Measurements from ENCODE around the gene MECP2. TPM values are rescaled to one million over a fixed set of nuclear protein-coding genes. Genes with fewer than 3 reads are reported as not detected.
A peak's percentile ranks its signal among the peaks of the same experiment; 100 is the strongest.

MECP2 gene
- total and polyA plus RNA-seq, 2 of the 13 experiments (the other 11 are each of a cell fraction or from before 2014, with no cell fraction given): 7.9 to 18.1 TPM

GRCh38 chrX:154038656-154039055, 58.9 kb downstream of the MECP2 start:
- Histone ChIP-seq H3K9ac (ENCODE audit: insufficient read depth, low read depth, low read length) (no peak overlapping the region), H4K20me1 (ENCODE audit: insufficient read depth, low read length) (no peaks in the 10 kb centered on the region)
- CTCF ChIA-PET (ENCODE audit: low intra/inter-chr PET ratio, low total read pairs): no interaction called here

More at GRCh38 chrX:154038656-154039055, 58.9 kb downstream of the MECP2 start:
- in situ Hi-C loops (cut with HindIII; ENCODE audit: extremely low pct_ligation_motif_present, low pct_unique_long_range_greater_than_20kb): no loop called here
- WGBS (ENCODE audit: low lambda C conversion rate): 94% methylated on average over 4 of the region's 5 CpGs
- Histone ChIP-seq H3K4me3 (replicated peaks in 1 of 3; ENCODE audit: insufficient read depth in 1 of 3, low read depth in 2 of 3, low read length in 3 of 3) (no peak overlapping the region), H3K36me3 (replicated peaks in 1 of 2; ENCODE audit: control insufficient read depth in 1 of 2, insufficient read depth in 2 of 2, low read length in 2 of 2) (no peaks in the 10 kb centered on the region; a peak in 2 of 5 replicates), H2AFZ (ENCODE audit: low read length) (no peak overlapping the region), H3K9me3 (ENCODE audit: low read length) (no peaks in the 10 kb centered on the region), H3K27me3 (ENCODE audit: control insufficient read depth in 1 of 2, insufficient read depth in 2 of 2, low read length in 2 of 2) (no peaks in the 10 kb centered on the region), H3K4me1 (ENCODE audit: insufficient read depth, low read length) (peaks cover 37% of the 10 kb centered on the region), H3K27ac (ENCODE audit: extremely low read length, insufficient read depth, low read length) (no peak overlapping the region), H3K79me2 (ENCODE audit: insufficient read depth, low read length) (peaks cover 14% of the 10 kb centered on the region), H3K4me2 (ENCODE audit: low read depth, low read length) (no peak overlapping the region)
- no peak for ATAC-seq
- BruUV-seq (replicated peaks): no TSS peak
- POLR2A ChIA-PET: no interaction called here
- DNase-seq (ENCODE audit: low spot score): no peak
- intact Hi-C loops (cut with micrococcal nuclease; ENCODE audit: unreplicated experiment): no loop called here
- FAIRE-seq: peak; percentile 23
- TF ChIP-seq GABPB1 (CRISPR knock-in tag; IDR thresholded peaks at IDR 0.05) (no peak), ZNF569 (CRISPR knock-in tag; IDR thresholded peaks at IDR 0.05; ENCODE audit: borderline replicate concordance) (no peak), MIER3 (CRISPR knock-in tag; IDR thresholded peaks at IDR 0.05; ENCODE audit: borderline replicate concordance) (no peak), MEIS1 (CRISPR knock-in tag; IDR thresholded peaks at IDR 0.05; ENCODE audit: borderline replicate concordance) (no peak)
- TF ChIP-seq, protein P1, sequence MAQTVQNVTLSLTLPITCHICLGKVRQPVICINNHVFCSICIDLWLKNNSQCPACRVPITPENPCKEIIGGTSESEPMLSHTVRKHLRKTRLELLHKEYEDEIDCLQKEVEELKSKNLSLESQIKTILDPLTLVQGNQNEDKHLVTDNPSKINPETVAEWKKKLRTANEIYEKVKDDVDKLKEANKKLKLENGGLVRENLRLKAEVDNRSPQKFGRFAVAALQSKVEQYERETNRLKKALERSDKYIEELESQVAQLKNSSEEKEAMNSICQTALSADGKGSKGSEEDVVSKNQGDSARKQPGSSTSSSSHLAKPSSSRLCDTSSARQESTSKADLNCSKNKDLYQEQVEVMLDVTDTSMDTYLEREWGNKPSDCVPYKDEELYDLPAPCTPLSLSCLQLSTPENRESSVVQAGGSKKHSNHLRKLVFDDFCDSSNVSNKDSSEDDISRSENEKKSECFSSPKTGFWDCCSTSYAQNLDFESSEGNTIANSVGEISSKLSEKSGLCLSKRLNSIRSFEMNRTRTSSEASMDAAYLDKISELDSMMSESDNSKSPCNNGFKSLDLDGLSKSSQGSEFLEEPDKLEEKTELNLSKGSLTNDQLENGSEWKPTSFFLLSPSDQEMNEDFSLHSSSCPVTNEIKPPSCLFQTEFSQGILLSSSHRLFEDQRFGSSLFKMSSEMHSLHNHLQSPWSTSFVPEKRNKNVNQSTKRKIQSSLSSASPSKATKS (CRISPR knock-in tag; IDR thresholded peaks at IDR 0.05): no peak
- TF ChIP-seq, protein P2, sequence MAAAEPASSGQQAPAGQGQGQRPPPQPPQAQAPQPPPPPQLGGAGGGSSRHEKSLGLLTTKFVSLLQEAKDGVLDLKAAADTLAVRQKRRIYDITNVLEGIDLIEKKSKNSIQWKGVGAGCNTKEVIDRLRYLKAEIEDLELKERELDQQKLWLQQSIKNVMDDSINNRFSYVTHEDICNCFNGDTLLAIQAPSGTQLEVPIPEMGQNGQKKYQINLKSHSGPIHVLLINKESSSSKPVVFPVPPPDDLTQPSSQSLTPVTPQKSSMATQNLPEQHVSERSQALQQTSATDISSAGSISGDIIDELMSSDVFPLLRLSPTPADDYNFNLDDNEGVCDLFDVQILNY (CRISPR knock-in tag; conservative IDR thresholded peaks at IDR 0.05): no peak
